Testis (tissue), 2 donors: ENCODE data around the gene TTF1.

Experiments used
- CTCF ChIP-seq, 3 experiments: fragments of 450-650 bp in 2 of 3; fragments of 200-600 bp in 1 of 3; sonication (generic) in 1 of 3; IDR thresholded peaks; one replicate each; pipeline ENCODE4 v1.5.1; 2016 to 2019; ENCODE audit warnings: antibody characterized with exemption in 3 of 3, mild to moderate bottlenecking in 2 of 3, moderate library complexity in 1 of 3
- POLR2A ChIP-seq: fragments of 450-650 bp; IDR thresholded peaks from one replicate; pipeline ENCODE4 v1.6.1; 2017; ENCODE audit warnings: antibody characterized with exemption, mild to moderate bottlenecking, moderate library complexity

GRCh38 chr9:132341177-132341840, 65.3 kb downstream of the TTF1 start:
- TF ChIP-seq CTCF (IDR thresholded peaks at IDR 0.05) (no peak), POLR2A (no peak)
